WI38 (cell line): ENCODE results near the gene RUNX2.

ENCODE experiments used
- H3K4me3 ChIP-seq: 2 replicates; pipeline ENCODE4 v1.5.1; 2011; ENCODE audit warnings: low read depth, mild to moderate bottlenecking, control low read depth, low read length
- TF ChIP-seq, protein P1 (sequence below): IDR thresholded peaks from 2 replicates; pipeline ENCODE4 v1.5.1; 2012; ENCODE audit warnings: low read depth, mild to moderate bottlenecking, control low read depth, low read length

RUNX2 gene

DNA sequence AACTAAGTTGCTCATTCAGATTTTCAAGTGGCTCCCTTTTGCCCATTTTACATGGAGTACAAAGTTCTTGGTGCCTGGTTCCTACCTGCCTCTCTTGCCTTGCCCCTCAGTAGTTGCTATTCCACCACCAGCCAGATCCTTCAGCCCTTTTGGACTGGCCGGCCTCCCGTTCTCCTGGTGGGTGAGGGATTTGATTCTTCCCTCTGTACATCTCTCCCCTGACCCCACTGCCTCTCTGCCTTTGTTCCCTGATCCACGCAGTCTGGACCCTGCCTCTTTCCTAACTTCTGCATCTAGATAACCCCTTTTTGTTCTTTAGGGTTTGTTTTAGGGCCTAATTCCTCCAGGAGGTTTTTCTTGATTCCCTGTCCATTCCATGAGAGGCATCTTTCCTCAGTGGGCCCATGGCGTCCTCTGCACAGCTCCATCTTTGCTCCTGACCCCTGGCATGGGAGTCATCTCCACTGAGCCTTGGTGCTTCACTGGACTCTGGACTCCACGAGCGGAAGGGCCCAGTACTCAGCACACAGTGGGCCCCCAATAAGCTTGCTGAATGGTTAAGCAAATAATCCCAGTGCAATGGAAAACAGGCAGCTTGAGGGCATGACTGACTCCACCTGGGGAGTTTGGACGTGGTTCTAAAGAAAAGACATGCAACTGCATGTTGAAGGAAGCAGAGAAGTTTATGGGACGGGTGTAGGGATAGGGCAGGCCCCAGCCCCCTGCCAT, 358.9 kb downstream of the RUNX2 start:
- TF ChIP-seq, protein P1, sequence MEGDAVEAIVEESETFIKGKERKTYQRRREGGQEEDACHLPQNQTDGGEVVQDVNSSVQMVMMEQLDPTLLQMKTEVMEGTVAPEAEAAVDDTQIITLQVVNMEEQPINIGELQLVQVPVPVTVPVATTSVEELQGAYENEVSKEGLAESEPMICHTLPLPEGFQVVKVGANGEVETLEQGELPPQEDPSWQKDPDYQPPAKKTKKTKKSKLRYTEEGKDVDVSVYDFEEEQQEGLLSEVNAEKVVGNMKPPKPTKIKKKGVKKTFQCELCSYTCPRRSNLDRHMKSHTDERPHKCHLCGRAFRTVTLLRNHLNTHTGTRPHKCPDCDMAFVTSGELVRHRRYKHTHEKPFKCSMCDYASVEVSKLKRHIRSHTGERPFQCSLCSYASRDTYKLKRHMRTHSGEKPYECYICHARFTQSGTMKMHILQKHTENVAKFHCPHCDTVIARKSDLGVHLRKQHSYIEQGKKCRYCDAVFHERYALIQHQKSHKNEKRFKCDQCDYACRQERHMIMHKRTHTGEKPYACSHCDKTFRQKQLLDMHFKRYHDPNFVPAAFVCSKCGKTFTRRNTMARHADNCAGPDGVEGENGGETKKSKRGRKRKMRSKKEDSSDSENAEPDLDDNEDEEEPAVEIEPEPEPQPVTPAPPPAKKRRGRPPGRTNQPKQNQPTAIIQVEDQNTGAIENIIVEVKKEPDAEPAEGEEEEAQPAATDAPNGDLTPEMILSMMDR = no peak
- H3K4me3 ChIP-seq = no peak overlapping the region

DNA sequence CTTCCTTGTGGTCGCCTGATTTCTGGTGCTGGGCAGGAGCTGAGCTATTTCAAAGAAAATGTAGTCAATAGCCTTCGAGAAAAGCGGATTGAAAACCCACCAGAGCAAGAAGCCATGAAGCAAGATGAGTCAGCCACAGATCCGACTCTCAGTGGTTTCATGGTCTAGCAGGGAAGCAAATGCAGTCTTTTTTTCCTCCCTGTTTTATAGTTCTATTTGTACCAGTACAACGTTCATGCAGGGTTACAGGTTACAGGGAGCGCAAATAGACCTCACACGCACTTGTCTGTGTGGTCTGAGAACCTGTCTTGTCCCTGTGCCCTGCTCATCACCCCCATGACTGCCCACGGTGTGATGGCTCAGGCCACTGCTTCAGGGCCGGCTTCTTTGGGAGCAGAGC, 359.4 kb downstream of the RUNX2 start:
- TF ChIP-seq, protein P1 = no peak

DNA sequence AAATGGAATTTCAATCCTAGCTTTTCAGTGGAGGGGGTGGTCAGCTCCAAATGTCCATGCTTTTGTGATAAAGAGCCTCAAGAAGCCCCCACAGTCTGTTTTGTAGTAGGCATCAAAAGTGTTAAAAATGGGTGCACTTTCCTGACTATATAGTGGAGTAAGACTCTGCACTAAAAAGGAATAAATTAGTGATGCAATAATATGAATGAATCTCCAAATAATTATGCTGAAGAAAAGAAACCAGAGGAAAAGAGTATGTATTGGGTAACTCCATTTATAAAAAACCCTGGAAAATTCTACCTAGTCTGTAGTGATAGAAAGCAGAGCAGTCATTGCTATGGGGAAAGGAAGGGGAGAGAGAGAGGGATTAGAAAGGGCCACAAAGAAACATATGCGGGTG, 360.1 kb downstream of the RUNX2 start:
- H3K4me3 ChIP-seq = no peak overlapping the region
- TF ChIP-seq, protein P1 = no peak

More for the DNA sequence above, 359.4 kb downstream of the RUNX2 start:
- H3K4me3 ChIP-seq = no peak overlapping the region

DNA sequence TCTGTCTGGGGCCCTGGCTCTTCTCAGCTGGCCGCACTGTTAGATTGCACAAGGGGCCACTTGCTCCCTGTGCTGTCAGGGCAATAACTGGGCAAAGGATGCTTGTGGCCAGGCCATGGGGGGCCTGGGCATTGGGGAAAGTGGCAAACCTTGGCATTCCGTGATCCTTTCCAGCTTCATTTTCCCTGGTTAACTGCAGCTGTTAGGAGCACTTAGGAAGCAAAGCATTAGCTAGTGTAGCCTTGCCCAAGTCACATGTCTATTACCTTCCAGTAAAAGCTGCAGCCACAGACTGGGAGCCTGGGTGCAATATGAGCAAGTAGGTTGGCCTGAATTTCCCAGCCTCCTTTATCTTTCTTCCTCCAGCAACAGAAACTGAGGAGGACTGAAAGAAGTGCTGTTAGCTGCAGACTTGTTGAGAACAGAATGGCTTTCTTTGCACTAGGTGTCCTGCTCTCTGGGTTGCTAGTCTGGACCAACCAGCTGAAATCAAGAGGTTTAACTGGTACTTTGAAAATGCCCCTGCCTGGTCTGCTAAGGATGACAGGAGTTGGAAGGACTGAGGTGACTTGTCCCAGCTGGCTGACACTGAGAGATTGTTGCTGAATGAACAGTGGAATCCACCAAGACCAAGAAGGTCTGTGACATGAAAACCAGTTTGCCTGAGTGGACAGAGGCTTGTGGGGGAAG, 361.9 kb downstream of the RUNX2 start:
- H3K4me3 ChIP-seq = no peak overlapping the region
- TF ChIP-seq, protein P1 = no peak

DNA sequence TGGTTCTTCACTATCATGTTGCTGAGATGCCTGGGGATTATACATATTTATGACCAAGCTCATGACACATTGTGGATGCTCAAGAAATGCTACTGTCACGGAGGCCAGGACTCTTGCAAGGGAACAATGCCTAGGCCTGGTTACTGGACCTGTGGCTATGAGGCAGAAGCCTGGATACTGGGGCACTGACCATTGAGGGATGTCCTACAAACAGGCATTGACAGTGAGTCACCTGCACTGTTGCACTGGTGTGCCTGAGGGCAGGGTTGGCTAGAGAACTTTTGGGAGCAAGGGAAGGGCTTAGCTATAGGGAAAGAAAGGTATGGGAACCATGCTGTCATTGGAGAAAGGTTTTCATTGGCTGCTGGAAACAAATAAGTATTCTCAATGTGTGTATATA, 362.7 kb downstream of the RUNX2 start:
- TF ChIP-seq, protein P1 = no peak
- no peak overlapping the region for H3K4me3 ChIP-seq

DNA sequence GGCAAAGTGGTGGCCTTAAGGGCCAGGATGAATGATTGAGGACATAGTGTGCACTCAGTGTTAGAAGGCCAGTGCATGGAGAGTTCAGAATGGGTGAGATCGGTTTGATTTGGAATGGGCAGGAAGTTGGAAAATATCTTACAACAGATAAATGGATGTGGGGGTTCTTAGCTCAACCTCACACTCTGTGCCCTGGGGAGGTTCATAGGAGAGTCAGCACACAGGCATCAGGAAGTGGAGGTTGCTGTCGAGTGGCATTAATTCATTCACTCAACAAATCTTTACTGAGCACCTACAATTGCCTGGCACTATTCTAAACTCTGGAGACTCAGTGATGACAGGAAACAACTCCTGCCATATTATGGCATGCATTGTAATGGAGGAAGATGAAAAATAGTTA, 363.3 kb downstream of the RUNX2 start:
- TF ChIP-seq, protein P1 = no peak
- H3K4me3 ChIP-seq = no peak overlapping the region

DNA sequence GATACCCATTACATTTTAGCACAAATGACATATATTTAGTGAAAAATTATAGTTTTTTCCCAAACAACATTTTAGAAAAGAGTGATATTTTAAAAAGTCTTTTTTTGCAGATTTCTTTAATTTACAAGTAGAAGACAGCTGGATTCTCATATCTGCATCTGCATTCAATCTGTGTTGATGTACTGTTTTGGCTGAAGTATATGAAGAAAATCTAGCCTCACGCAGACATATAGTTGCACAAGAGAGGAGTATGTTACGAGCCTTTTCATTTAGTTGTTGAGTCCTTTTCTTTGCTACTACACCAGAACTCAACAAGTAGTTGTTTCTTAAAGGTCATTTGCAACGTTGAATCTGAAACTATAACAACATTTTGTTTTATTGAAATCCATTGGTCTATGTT, 363.9 kb downstream of the RUNX2 start:
- no peak overlapping the region for H3K4me3 ChIP-seq
- TF ChIP-seq, protein P1 = no peak
